GM18499 (cell line): ENCODE results near the gene FIG4.
"Not testable (repeated sequence)": the region's sequence is repeated elsewhere in the genome, so short reads cannot be mapped to it uniquely, and the experiment has no call there.

ENCODE experiments used
- ATAC-seq: cut with Tn5 transposase; IDR thresholded peaks from one replicate; pipeline ENCODE4 v1.9.1; 2021; ENCODE audit warnings: moderate number of reproducible peaks; ENCODE audit not compliant: insufficient read depth, unreplicated experiment

The FIG4 gene

GRCh38 chr6:109690737-109691621, at the start of gene FIG4, which contains the start of gene AK9:
Gene FIG4, plus strand, starts transcription at chr6:109691296. Its CDS starts 140 bp downstream, at chr6:109691436.
Gene AK9, minus strand, starts transcription at chr6:109691202. Its CDS starts 15,457 bp downstream, at chr6:109675745.
- peak; percentile 72 for ATAC-seq

- no peak for ATAC-seq
Measured at GRCh38 chr6:109644131-109644530, 47.0 kb upstream of the FIG4 start.

- ATAC-seq: no peak
Measured at GRCh38 chr6:109653264-109653663, 37.8 kb upstream of the FIG4 start.

DNA sequence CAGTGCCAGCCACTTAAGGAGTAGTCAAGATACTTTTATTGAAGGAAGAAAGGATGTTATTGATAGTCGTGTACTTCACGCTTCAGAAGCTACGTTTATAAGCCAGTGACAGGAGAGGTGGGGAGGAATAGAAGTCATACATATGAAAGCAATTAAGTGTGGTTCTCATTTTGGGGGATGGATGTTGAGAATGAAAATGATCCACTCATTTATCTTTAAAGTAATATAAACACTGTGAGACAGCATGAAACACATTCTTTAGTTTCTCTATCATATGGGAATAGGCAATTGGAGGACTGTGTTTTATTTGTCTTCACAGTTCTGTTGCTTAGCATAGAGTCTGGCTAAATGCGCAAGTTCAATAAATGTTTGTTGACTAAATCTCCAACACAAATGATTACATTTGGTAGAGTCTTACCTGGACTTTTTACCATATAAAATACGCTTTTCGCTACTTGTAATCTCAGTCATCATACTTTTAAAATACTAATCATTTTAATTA, 35.3 kb upstream of the FIG4 start:
- no peak for ATAC-seq

GRCh38 chr6:109660526-109661320, 30.4 kb upstream of the FIG4 start:
- ATAC-seq: no peak

GRCh38 chr6:109662192-109662591, 28.9 kb upstream of the FIG4 start:
- ATAC-seq: no peak

DNA sequence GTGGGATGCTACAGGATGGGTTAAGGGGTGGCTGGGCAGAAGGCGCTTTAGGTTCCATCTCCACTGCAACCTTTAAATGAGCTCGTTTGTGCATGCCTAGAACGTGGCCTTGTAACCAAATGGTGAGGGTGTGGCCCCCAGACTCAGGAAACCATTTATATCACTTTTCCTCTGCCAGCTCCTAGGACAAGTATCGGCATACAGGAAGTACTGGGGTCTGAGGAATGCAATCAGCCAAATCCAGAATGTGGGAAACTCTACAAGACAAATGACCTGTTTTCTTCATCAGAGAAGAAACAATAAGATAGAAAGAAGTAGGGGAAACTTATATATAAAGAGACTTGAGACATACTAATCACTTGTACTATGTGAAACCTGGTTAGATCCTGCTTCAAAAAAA, 21.3 kb upstream of the FIG4 start:
- no peak for ATAC-seq

DNA sequence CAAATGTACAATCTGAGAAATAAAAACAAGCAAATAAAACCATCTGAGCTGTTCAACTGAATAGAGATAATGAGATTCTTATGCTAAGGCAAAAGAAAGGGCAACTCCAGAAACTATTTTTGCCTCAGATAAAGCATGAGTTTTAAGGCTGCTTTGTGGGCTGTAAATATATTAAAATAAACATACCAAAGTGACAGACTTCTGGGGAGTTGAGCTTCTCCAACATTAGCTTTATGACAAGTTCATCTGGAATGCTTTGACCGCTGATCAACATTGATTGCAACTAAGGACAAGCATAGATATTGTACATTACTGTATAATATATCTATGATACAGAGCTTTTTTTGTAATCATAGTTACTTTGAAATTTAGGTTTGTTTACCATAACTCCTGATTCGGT, 19.4 kb upstream of the FIG4 start:
- no peak for ATAC-seq

DNA sequence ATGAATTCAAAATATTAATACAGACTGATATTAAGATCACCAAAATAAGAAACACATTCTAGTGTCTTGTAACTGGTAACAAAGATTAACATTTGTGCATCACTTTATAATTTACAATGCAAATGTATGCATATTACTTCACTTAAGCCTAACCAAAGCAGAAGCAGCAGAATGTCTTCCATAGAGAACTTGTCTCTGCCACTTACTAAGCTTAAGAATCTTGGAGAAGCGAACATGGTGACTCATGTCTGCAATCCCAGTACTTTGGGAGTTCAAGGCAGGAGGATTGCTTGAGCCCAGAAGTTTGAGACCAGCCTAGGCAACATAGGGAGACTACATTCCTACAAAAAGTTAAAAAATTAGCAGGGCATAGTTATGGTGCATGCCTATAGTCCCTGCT, 18.9 kb upstream of the FIG4 start:
- no peak for ATAC-seq

- ATAC-seq: no peak
Measured at GRCh38 chr6:109672839-109673238, 18.3 kb upstream of the FIG4 start.

DNA sequence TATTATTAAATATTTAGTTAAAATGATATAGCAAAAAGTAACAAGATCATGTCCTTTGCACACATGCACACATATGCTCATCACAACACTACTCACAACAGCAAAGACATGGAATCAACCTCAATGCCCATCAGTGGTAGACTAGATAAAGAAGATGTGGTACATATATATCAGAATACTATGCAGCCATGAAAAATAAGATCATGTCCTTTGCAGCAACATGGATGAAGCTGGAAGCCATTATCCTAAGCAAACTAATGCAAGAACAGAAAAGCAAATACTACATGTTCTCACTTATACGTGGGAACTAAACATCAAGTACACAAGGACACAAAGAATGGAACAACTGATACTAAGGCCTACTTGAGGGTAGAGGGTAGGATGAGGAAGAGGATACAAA, 14.4 kb upstream of the FIG4 start:
- no peak for ATAC-seq

- ATAC-seq: no peak
Measured at GRCh38 chr6:109678240-109678639, 12.9 kb upstream of the FIG4 start.

DNA sequence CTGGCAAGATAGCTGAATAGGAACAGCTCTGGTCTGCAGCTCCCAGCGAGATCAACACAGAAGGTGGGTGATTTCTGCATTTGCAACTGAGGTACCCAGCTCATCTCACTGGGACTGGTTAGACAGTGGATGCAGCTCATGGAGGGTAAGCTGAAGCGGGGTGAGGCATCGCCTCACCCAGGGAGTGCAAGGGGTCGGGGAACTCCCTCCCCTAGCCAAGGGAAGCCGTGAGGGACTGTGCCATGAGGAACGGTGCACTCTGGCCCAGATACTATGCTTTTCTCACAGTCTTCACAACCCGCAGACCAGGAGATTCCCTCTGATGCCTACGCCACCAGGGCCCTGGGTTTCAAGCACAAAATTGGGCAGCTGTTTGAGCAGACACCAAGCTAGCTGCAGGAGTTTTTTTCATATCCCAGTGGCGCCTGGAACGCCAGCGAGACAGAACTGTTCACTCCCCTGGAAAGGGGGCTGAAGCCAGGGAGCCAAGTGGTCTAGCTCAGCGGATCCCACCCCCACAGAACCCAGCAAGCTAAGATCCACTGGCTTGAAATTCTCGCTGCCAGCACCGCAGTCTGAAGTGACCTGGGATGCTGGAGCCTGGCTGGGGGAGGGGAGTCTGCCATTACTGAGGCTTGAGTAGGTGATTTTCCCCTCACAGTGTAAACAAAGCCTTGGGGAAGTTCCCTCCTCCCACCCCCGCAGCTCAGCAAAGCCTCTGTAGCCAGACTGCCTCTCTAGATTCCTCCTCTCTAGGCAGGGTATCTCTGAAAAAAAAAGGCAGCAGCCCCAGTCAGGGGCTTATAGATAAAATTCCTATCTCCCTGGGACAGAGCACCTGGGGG, 12.2 kb upstream of the FIG4 start:
- ATAC-seq: not testable (repeated sequence)

DNA sequence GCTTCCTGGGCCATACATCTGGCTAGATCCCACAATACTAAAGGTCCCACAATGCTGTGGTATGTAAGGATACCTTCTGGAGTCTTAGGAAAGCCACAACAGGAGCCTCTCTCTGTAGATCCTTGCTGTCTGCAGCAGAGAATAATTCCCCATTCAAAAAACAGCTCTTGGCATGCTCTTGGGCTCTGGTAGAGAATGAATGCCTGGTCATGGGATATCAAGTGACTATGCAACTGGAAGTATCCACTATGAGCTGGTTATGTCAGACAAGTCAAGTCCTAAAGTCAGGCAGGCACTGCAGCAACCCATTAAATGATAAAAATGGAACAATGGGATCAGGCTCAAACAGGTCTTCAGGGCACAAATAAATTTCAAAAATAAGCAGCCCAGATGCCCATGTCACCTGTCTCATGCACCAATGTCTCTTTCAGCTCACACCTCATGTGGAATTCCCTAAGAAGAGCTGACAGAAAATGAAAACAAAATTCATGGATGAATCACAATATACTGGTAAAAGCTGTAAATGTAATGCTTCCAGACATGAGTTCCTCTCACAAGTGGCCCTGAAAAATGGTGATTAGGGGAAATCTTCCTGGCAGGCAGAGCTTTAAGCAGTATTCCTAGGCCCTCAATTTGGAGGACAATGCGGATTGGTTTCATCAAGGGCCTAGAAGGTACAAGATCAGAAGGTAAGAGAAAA, 4.4 kb upstream of the FIG4 start:
- no peak for ATAC-seq

DNA sequence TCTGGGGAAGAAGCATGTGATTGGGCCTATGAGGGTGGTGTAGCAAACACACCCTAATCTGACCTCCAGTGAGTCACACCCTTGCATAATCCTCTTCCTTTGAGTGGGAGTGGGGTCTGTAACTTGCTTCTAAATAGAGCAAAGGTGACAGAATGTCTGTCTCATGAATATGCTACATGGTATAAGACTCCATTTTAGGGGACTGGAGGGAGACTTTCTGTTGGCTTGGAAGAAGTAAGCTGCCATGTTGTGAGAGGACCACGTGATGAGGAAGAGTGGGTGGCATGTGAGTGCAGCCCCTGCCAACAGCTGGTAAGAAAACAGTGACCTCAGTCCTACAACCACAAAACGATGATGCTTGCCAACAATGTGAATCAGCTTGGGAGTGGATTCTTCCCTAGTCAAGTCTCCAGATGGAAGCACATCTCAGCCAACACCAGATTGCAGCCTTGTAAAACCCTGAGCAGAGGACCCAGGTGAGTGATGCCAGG, 3.8 kb upstream of the FIG4 start:
- ATAC-seq: no peak

- no peak for ATAC-seq
Measured at GRCh38 chr6:109690373-109690736, 741 bp upstream of the FIG4 start.

- ATAC-seq: peak; percentile 42
Measured at GRCh38 chr6:109693111-109693510, 2.0 kb downstream of the FIG4 start.

DNA sequence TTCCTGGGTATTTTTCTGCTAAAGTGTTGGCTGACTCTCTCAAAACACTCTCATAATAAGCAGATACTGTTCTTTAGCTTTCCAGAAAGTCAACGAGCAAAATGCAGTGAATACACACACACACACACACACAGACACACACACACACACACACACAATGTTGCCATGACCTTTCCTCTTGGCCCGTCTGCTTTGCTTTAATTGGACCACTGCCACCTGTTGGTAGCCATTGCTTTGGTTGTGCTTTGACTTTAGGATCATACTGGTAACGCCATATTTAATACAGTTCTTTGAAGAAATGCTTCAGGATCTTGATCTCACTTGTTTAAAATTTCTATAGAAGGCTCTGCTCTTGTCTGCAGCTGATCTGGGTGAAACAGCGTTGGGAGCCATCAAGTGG, 4.4 kb downstream of the FIG4 start:
- ATAC-seq: no peak

DNA sequence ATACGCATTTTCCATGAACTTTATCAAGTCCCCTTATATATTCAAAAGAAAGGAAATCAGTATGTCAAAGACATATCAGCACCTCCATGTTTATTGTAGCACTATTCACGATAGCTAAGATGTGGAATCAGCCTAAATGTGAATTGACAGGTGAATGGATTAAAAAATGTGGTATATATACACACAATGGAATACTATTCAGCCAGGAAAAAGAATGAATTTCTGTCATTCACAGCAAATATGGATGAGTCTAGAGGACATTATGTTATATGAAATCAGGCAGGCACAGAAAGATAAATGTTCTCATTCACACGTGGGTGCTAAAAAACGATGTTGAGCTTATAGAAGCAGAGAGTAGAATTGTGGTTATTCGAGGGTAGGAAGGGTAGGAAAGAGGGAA, 5.3 kb downstream of the FIG4 start:
- no peak for ATAC-seq

GRCh38 chr6:109701221-109701620, 10.1 kb downstream of the FIG4 start:
- ATAC-seq: no peak
